GM23248 (cell line): ENCODE data around the gene C14orf132. TPM values are rescaled to one million over a fixed set of nuclear protein-coding genes. Genes with fewer than 3 reads are reported as not detected.

ENCODE experiments used
- DNase-seq: peaks from one replicate; pipeline ENCODE4 v3.0.0-alpha.2; 2015
- H2AFZ ChIP-seq: fragments of 200-600 bp; sonication (generic); 2 replicates; pipeline ENCODE4 v1.6.1; 2016; ENCODE audit warnings: antibody characterized with exemption
- H3F3A ChIP-seq: fragments of 200-600 bp; sonication (generic); 2 replicates; pipeline ENCODE4 v1.6.1; 2016; ENCODE audit warnings: mild to moderate bottlenecking, antibody characterized with exemption, mixed run types; ENCODE audit not compliant: insufficient read depth
- H3K27ac ChIP-seq: fragments of 200-600 bp; sonication (generic); 2 replicates; pipeline ENCODE4 v1.5.1; 2016; ENCODE audit warnings: mild to moderate bottlenecking
- H3K27me3 ChIP-seq: fragments of 200-600 bp; sonication (generic); replicated peaks from 2 replicates; pipeline ENCODE4 v1.6.1; 2016; ENCODE audit warnings: mild to moderate bottlenecking; ENCODE audit not compliant: insufficient read depth
- H3K36me3 ChIP-seq: fragments of 200-600 bp; sonication (generic); 2 replicates; pipeline ENCODE4 v1.6.1; 2016; ENCODE audit warnings: low read depth, mild to moderate bottlenecking
- H3K4me1 ChIP-seq: fragments of 200-600 bp; sonication (generic); 2 replicates; pipeline ENCODE4 v1.6.1; 2016; ENCODE audit warnings: mild to moderate bottlenecking; ENCODE audit not compliant: insufficient read depth
- H3K4me2 ChIP-seq: fragments of 200-600 bp; sonication (generic); one replicate; pipeline ENCODE4 v1.6.1; 2016; ENCODE audit warnings: mild to moderate bottlenecking; ENCODE audit not compliant: unreplicated experiment
- H3K4me3 ChIP-seq: fragments of 200-600 bp; sonication (generic); 2 replicates; pipeline ENCODE4 v1.5.1; 2016; ENCODE audit warnings: mild to moderate bottlenecking
- H3K79me2 ChIP-seq: fragments of 200-600 bp; sonication (generic); 2 replicates; pipeline ENCODE4 v1.6.1; 2016; ENCODE audit warnings: mild to moderate bottlenecking; ENCODE audit not compliant: insufficient read depth
- H3K9ac ChIP-seq: fragments of 200-600 bp; sonication (generic); 2 replicates; pipeline ENCODE4 v1.6.1; 2016; ENCODE audit warnings: mild to moderate bottlenecking
- H3K9me2 ChIP-seq: fragments of 200-600 bp; sonication (generic); 2 replicates; pipeline ENCODE4 v1.6.1; 2016; ENCODE audit warnings: mixed run types, mild to moderate bottlenecking, moderate library complexity; ENCODE audit not compliant: insufficient read depth
- H3K9me3 ChIP-seq: fragments of 200-600 bp; sonication (generic); one replicate; pipeline ENCODE4 v1.6.1; 2017; ENCODE audit warnings: low read depth
- H4K20me1 ChIP-seq: fragments of 200-600 bp; sonication (generic); 2 replicates; pipeline ENCODE4 v1.6.0; 2016; ENCODE audit not compliant: insufficient read depth
- EZH2 ChIP-seq: fragments of 200-600 bp; sonication (generic); IDR thresholded peaks from 2 replicates; pipeline ENCODE4 v1.6.1; 2018; ENCODE audit warnings: antibody characterized with exemption, mild to moderate bottlenecking; ENCODE audit not compliant: insufficient read depth, poor library complexity, severe bottlenecking
- EZH2phosphoT487 ChIP-seq: fragments of 200-600 bp; sonication (generic); IDR thresholded peaks from 2 replicates; pipeline ENCODE4 v1.6.1; 2018; ENCODE audit warnings: antibody characterized with exemption, moderate library complexity, mild to moderate bottlenecking, low read depth; ENCODE audit not compliant: insufficient read depth
- WGBS, 2 experiments: methylation state at CpG; one replicate each; pipeline ENCODE4 v1.1.6; 2015 to 2017; ENCODE audit warnings: low lambda C conversion rate in 2 of 2, low coverage in 1 of 2; ENCODE audit errors: missing lambda C conversion rate in 2 of 2; 5-methylcytosine and 5-hydroxymethylcytosine counted together
- in situ Hi-C: fragments of 300-500 bp; cut with MboI; formaldehyde crosslinking; loops from 2 replicates; pipeline ENCODE4 v1.15.0; 2020
- polyA plus RNA-seq: library from polyadenylated mRNA; unstranded; fragments of >200 nt; fragmentation: Nextera tagmentation; extraction: Ambion mirVana; gene quantifications from 2 replicates; pipeline ENCODE4 v1.2.1, GENCODE V29; 2016
- small RNA-seq: library from RNA; depleted of rRNA; stranded (forward); fragments of <200 nt; gene quantifications from one replicate; pipeline ENCODE3, GENCODE V24; 2014; ENCODE audit warnings: low read depth, low replicate concordance
- total RNA-seq: library from RNA; depleted of rRNA; stranded (reverse); fragments of >200 nt; shearing (Covaris generic); gene quantifications from 2 replicates; pipeline ENCODE4 v1.2.3, GENCODE V29; 2014; rRNA removed

The C14orf132 gene
- total and polyA plus RNA-seq, 2 experiments from 2014 or later: 18.6 to 26.2 TPM

GRCh38 chr14:96136371-96137005 is 97.3 kb downstream of the C14orf132 start:
- Histone ChIP-seq H3K79me2 (no peaks in the 10 kb centered on the region), H2AFZ (no peak overlapping the region), H3K36me3 (no peaks in the 10 kb centered on the region), H4K20me1 (no peaks in the 10 kb centered on the region), H3F3A (peaks cover 3% of the 10 kb centered on the region; the same call in 1 of the 2 replicates), H3K9me3 (no peaks in the 10 kb centered on the region), H3K4me1 (peaks cover 18% of the 10 kb centered on the region), H3K4me3 (no peak overlapping the region), H3K27ac (no peak overlapping the region; the same call in 1 of the 2 replicates), H3K4me2 (no peak overlapping the region), H3K9ac (no peak overlapping the region), H3K27me3 (no peaks in the 10 kb centered on the region), H3K9me2 (no peaks in the 10 kb centered on the region)
- peak; percentile 58 for DNase-seq
- in situ Hi-C loops: no loop called here
- WGBS, 2 experiments: 77 to 85% methylated on average over 4 of the region's 4 CpGs
- TF ChIP-seq EZH2phosphoT487: no peak
- TF ChIP-seq EZH2: no peak

- no peak overlapping the region for H3K27ac ChIP-seq
- H2AFZ ChIP-seq: no peak overlapping the region
- H3K4me2 ChIP-seq: no peak overlapping the region
- in situ Hi-C loops: no loop called here
- WGBS, 2 experiments: 29 to 50% methylated on average over 1 of the region's 1 CpG
- DNase-seq: peak; percentile 39
- no peak overlapping the region for H3K4me3 ChIP-seq
- peaks cover 3% of the 10 kb centered on the region; the same call in 1 of the 2 replicates for H3F3A ChIP-seq
- no peaks in the 10 kb centered on the region for H3K27me3 ChIP-seq
- H3K36me3 ChIP-seq: no peaks in the 10 kb centered on the region
- H4K20me1 ChIP-seq: no peaks in the 10 kb centered on the region
- no peak overlapping the region for H3K9ac ChIP-seq
- H3K9me2 ChIP-seq: no peaks in the 10 kb centered on the region
- H3K79me2 ChIP-seq: no peaks in the 10 kb centered on the region
- TF ChIP-seq EZH2phosphoT487 (no peak), EZH2 (no peak)
- H3K9me3 ChIP-seq: no peaks in the 10 kb centered on the region
- peaks cover 18% of the 10 kb centered on the region for H3K4me1 ChIP-seq
Observed at GRCh38 chr14:96138241-96138640, 99.1 kb downstream of the C14orf132 start.

GRCh38 chr14:96139169-96139568 is 100.0 kb downstream of the C14orf132 start:
- H3K9ac ChIP-seq: no peak overlapping the region
- H3K79me2 ChIP-seq: no peaks in the 10 kb centered on the region
- peaks cover 18% of the 10 kb centered on the region for H3K4me1 ChIP-seq
- no peak overlapping the region for H3K4me3 ChIP-seq
- no peak overlapping the region for H3K4me2 ChIP-seq
- 81 to 87% methylated on average over 1 of the region's 1 CpG for WGBS, 2 experiments
- no peaks in the 10 kb centered on the region for H3K27me3 ChIP-seq
- no peak for TF ChIP-seq EZH2phosphoT487
- TF ChIP-seq EZH2: no peak
- no peaks in the 10 kb centered on the region for H3K9me2 ChIP-seq
- H4K20me1 ChIP-seq: no peaks in the 10 kb centered on the region
- H2AFZ ChIP-seq: no peak overlapping the region
- peaks cover 3% of the 10 kb centered on the region; the same call in 1 of the 2 replicates for H3F3A ChIP-seq
- in situ Hi-C loops: no loop called here
- no peaks in the 10 kb centered on the region for H3K9me3 ChIP-seq
- no peak for DNase-seq
- H3K27ac ChIP-seq: no peak overlapping the region
- H3K36me3 ChIP-seq: no peaks in the 10 kb centered on the region

GRCh38 chr14:96139879-96140278 is 100.7 kb downstream of the C14orf132 start:
- no peak overlapping the region for H2AFZ ChIP-seq
- in situ Hi-C loops: no loop called here
- H3K4me2 ChIP-seq: no peak overlapping the region
- no peaks in the 10 kb centered on the region for H3K79me2 ChIP-seq
- peaks cover 19% of the 10 kb centered on the region for H3K4me1 ChIP-seq
- H3K9ac ChIP-seq: no peak overlapping the region
- no peak overlapping the region for H3K27ac ChIP-seq
- no peaks in the 10 kb centered on the region for H3K9me3 ChIP-seq
- no peak for TF ChIP-seq EZH2phosphoT487
- TF ChIP-seq EZH2: no peak
- H3K4me3 ChIP-seq: no peak overlapping the region
- H3K9me2 ChIP-seq: no peaks in the 10 kb centered on the region
- no peaks in the 10 kb centered on the region for H4K20me1 ChIP-seq
- WGBS, 2 experiments: 3 to 14% methylated on average over 2 of the region's 2 CpGs
- peak; percentile 75 for DNase-seq
- H3K27me3 ChIP-seq: no peaks in the 10 kb centered on the region
- peaks cover 5% of the 10 kb centered on the region for H3F3A ChIP-seq
- no peaks in the 10 kb centered on the region for H3K36me3 ChIP-seq

GRCh38 chr14:96140952-96141351 is 101.8 kb downstream of the C14orf132 start:
- no peak for DNase-seq

More at GRCh38 chr14:96140952-96141351, 101.8 kb downstream of the C14orf132 start:
- Histone ChIP-seq H3K79me2 (no peaks in the 10 kb centered on the region), H3K4me2 (no peak overlapping the region), H3K4me1 (peaks cover 28% of the 10 kb centered on the region), H3K9ac (no peak overlapping the region), H2AFZ (no peak overlapping the region), H3K27ac (no peak overlapping the region), H3K36me3 (no peaks in the 10 kb centered on the region), H3F3A (peaks cover 16% of the 10 kb centered on the region), H4K20me1 (no peaks in the 10 kb centered on the region), H3K9me3 (no peaks in the 10 kb centered on the region), H3K9me2 (no peaks in the 10 kb centered on the region), H3K4me3 (no peak overlapping the region), H3K27me3 (no peaks in the 10 kb centered on the region)
- WGBS, 2 experiments: 85 to 89% methylated on average over 5 of the region's 5 CpGs
- no peak for TF ChIP-seq EZH2phosphoT487
- in situ Hi-C loops: no loop called here

Small RNA genes within 50 kb of the gene (small RNA-seq; reads per million reads assigned to genes)
- gene AL137190.1: not detected

Other genes with a start within 250 kb of the C14orf132 start
- gene TUNAR, start 162.5 kb upstream of the C14orf132 start, total RNA-seq: not detected in 2 replicates
- not detected in 2 replicates for gene TUNAR, start 162.5 kb upstream of the C14orf132 start, polyA plus RNA-seq
- 14.4 and 15.8 TPM in 2 replicates for gene BDKRB2, start 165.5 kb downstream of the C14orf132 start, total RNA-seq
- gene BDKRB2, start 165.5 kb downstream of the C14orf132 start, polyA plus RNA-seq: 12.4 and 13.3 TPM in 2 replicates
- 3.9 and 5.5 TPM in 2 replicates for gene BDKRB1, start 216.8 kb downstream of the C14orf132 start, total RNA-seq
- gene BDKRB1, start 216.8 kb downstream of the C14orf132 start, polyA plus RNA-seq: 12.9 and 15.1 TPM in 2 replicates